KBM-7 (cell line): ENCODE measurements around the gene ZFYVE28.

ENCODE experiments used
- DNase-seq: peaks from one replicate; pipeline ENCODE4 v3.0.0-alpha.2; 2015
- in situ Hi-C: fragments of 300-500 bp; cut with MboI; formaldehyde crosslinking; loops from 2 replicates; pipeline ENCODE4 v1.14.3; 2020; ENCODE audit warnings: low sequenced_read_pairs, low pct_unique_long_range_greater_than_20kb, mixed read lengths

ZFYVE28 gene

DNA sequence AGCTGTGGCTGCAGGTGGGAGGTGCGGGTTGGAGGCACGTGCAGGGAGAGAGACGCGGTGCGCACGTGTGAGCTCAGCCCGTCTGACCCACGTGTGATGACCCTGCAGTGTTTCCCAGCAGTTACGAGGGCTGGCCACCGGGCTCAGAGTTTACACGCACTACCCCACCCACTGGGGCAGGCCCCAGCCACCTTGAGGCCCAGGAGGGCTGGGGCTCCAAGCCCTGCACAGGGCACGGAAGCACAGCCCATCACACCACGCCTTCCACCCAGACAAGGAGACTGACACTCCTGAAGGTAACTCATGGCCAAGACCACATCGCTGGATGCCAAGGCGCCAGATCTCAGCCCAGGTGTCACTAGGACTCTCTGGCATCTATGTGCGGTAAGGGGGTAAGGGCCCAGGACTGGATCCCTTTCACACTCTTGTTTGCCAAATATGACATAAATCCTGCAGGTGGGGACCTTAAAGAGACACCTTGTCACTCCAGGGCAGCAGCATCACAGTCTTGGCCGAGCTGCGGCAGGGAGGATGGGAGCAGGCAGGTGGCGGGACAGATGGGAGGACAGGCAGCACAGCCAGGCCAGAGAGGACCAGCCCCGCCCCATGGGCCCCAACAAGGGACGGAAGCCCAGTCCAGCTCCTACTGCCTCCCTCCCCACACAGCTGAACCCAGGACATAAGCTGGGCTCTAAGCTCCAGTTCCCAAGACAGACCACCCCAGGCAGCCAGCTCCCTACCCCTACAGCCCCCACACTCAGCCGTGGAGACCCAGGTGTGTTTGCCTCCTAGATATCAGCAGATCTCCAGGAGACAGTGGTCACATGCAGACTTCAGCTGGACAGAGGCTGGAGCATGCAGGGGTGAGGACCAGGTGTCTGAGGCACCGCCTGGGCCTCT, 56.8 kb downstream of the ZFYVE28 start:
- in situ Hi-C loops, result no loop called here
- DNase-seq, result no peak

GRCh38 chr4:2360396-2360730, 58.1 kb downstream of the ZFYVE28 start:
- in situ Hi-C loops, result no loop called here

DNA sequence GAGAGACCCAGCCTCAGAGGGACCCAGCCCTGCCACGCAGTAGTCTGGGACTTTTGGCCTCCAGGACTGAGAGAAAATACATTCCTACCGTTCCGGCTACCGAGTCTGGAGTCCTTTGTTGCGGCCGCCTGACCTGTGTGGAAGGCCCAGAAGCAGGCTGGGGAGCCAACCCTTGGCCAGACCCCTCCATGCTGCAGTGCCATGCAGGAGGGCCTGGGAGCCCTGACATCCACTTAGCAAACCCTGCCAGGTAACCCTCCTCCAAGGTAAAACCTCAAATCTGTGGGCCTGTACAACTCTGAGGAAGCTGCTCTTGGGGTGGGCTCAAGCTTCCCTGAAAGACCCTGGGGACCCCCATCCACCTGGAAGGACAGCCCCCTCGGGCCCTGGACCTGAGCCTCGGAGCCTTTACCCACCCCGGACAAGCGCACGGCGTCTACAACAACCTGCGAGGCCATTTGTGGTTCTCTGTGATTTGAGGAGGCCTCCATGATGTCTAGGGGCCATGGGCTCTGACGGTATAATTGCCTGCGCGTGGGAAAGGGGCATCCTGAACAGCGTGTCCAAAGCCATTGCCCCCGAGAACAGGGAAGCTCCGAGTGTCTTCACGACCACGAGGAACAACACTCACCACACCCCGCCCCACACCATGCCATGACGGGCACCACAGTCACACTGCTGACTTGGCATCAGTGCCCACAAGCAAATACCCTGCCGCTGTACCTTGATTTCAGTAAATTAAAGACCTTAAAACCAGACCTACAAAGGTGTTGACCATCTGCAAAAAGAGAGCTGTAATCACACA, 58.7 kb downstream of the ZFYVE28 start:
- no peak for DNase-seq
- in situ Hi-C loops, result no loop called here

More at GRCh38 chr4:2360396-2360730, 58.1 kb downstream of the ZFYVE28 start:
- DNase-seq, result no peak

DNA sequence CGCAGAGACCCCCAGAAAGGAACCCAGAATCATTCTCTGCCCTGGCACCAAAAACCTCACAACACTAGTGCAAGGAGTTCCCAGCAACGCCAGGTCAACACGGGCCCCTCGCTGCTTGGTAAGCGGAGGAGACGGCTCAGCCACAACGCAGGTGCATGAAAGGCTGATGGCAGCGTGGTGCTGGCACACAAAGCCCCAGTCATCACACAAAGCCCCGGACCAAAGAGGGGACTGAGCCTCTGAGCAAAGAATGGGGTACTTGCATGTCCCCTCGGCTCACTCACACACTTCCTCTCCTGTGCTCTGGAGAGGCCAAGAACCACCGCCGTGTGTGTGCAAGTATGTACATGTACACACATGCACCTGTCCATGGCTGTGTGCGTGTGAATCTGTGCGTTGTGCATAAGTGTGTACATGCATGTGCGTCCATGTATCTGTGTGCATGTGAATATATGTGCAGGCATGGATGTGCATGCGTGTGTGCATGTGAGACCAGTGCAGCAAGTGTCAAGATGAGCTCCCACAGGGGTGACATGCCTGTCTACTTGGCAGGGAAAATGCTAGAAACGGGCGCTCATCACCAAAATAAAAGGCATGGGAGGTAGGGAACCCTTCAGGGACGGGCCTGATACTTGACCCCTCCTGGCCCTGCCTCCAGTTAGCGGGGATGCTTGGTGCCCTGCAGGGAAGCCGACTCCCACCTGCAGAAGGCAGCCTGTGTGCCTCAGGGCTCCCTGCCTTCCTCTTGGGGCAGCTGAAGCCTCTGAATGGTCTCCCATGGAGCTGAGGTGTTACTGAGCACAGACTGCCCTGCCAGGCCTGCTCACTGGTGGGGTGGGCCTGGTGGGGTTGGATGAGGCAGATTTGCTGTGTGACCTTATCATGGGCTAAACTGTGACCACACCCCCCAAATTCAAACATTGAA, 60.4 kb downstream of the ZFYVE28 start:
- DNase-seq, result no peak
- in situ Hi-C loops, result no loop called here

GRCh38 chr4:2356123-2357069, 62.0 kb downstream of the ZFYVE28 start:
- in situ Hi-C loops, result no loop called here
- DNase-seq, result no peak

GRCh38 chr4:2354760-2355159, 63.7 kb downstream of the ZFYVE28 start:
- DNase-seq, result peak; percentile 66
- in situ Hi-C loops, result no loop called here

- no peak for DNase-seq
- in situ Hi-C loops, result no loop called here
These were observed 64.3 kb downstream of the ZFYVE28 start for GRCh38 chr4:2354118-2354517.

GRCh38 chr4:2353222-2354107, 65.0 kb downstream of the ZFYVE28 start:
- DNase-seq, result no peak
- in situ Hi-C loops, result no loop called here

GRCh38 chr4:2352729-2353221, 65.7 kb downstream of the ZFYVE28 start:
- in situ Hi-C loops, result no loop called here
- no peak for DNase-seq

DNA sequence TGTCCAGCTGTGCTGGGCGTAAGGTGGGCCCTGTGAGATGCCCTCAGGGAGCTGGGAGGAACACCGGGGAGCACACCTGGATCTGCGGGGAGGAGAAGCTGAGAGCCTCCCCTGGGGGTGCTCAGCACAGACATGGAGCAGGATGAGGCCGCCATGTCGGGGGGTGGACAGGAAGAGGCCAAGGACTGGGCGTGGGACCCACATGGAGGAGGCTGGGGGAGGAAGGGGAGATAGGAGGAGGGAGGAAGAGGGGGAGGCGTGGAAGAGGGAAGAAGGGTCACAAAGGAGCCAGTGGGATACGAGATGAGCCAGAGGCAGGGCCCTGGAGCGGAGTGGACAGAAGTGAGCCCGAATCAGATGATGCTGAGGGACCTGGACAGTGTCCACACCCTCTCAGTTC, 66.3 kb downstream of the ZFYVE28 start:
- in situ Hi-C loops, result no loop called here

DNA sequence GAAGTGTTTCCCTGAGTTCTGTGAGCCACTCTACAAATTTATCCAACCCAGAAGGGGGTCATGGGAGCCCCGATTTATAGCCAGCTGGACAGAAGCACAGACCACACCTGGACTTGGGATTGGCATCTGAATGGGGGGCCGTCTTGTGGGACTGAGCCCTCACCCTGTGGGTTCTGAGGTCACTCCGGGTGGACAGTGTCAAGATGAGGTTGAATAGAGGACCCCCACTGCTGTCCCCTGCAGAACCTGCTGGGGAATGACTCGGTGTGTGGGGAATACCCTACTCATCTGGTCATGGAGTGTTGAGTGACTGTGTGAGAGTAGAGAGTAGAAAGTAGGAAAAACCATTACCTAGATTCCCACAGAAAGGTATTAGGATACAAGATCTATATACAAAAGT, 67.5 kb downstream of the ZFYVE28 start:
- no peak for DNase-seq
- in situ Hi-C loops, result no loop called here

More for the DNA sequence above, 66.3 kb downstream of the ZFYVE28 start:
- no peak for DNase-seq

GRCh38 chr4:2348786-2349185, 69.7 kb downstream of the ZFYVE28 start:
- no peak for DNase-seq
- in situ Hi-C loops, result no loop called here

DNA sequence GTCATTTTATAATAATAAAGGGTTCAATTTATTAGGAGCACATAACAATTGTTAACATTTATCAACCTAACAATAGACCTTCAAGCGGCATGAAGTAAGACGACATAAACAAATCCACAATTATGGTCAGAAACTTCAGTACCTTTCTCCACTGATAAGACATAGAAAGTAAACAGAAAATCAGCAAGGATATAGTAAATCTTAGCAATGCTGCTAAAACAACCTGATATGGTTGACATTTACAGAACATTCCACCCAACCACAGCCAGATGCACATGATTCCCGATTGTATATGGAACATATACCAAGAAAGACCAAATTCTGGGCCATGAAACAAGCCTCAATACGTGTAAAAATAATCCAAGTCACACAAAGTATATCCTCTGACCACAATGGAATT, 71.3 kb downstream of the ZFYVE28 start:
- in situ Hi-C loops, result no loop called here

DNA sequence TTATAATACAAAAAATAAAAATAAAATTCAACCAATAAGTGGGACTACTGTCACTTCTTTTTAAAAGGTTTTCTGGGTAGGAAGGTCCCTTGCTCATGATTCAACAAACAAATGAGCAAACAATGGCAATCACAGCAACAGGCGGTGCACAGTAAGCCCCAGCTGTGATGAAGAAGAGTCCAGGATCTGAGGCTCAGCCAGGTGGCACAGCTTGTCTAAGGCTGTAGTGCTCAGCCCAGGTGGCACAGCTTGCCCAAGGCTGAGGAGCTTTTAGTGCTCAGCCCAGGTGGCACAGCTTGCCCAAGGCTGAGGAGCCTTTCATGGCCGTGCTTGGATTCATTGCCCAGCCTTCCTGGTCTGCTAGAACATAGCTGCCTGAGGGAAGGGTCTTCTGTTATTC, 75.0 kb downstream of the ZFYVE28 start:
- in situ Hi-C loops, result no loop called here
- no peak for DNase-seq

More for the DNA sequence above, 71.3 kb downstream of the ZFYVE28 start:
- DNase-seq, result no peak

GRCh38 chr4:2341911-2342652, 76.4 kb downstream of the ZFYVE28 start:
- no peak for DNase-seq
- in situ Hi-C loops, result no loop called here

- DNase-seq, result no peak
- in situ Hi-C loops, result no loop called here
These were observed 77.1 kb downstream of the ZFYVE28 start for GRCh38 chr4:2341261-2341841.
